HEK293 (cell line): ENCODE measurements around the gene DOCK3.

ENCODE experiments used
- CTCF ChIA-PET: fragments of 350-600 bp; formaldehyde crosslinking; extraction: SDS; loops from one replicate; lab custom pipeline; 2021; ENCODE audit warnings: antibody characterized with exemption; lab: Yijun Ruan, JAX
- POLR2A ChIA-PET: fragments of 300-600 bp; formaldehyde crosslinking; extraction: SDS; loops from one replicate; lab custom pipeline; 2020; ENCODE audit warnings: antibody characterized with exemption, inconsistent platforms; lab: Yijun Ruan, JAX
- H3K27ac ChIP-seq: fragments of 200-500 bp; sonication (Bioruptor generic); 2 replicates; pipeline ENCODE4 v1.5.1; 2014; ENCODE audit warnings: low read depth, low read length, control low read depth, inconsistent platforms; ENCODE audit errors: extremely low read depth
- H3K36me3 ChIP-seq, 2 experiments: fragments of 200-500 bp in 1 of 2; sonication (Bioruptor generic) in 1 of 2; 1 replicate in 1 of 2; 2 replicates in 1 of 2; pipeline ENCODE4 v1.5.1; 2014 to 2017; ENCODE audit warnings: inconsistent platforms in 2 of 2, low read length in 2 of 2; ENCODE audit not compliant: control insufficient read depth in 2 of 2, insufficient read depth in 1 of 2
- H3K4me1 ChIP-seq: fragments of 200-500 bp; sonication (Bioruptor generic); 2 replicates; pipeline ENCODE4 v1.5.1; 2014; ENCODE audit warnings: mild to moderate bottlenecking, low read length, inconsistent platforms; ENCODE audit not compliant: control insufficient read depth, insufficient read depth
- H3K4me3 ChIP-seq: 2 replicates; pipeline ENCODE4 v1.5.1; 2011; ENCODE audit warnings: low read depth, mild to moderate bottlenecking, control low read depth, low read length, moderate library complexity
- H3K9me3 ChIP-seq: fragments of 200-500 bp; sonication (Bioruptor generic); 2 replicates; pipeline ENCODE4 v1.5.1; 2014; ENCODE audit warnings: low read depth, low read length, inconsistent platforms; ENCODE audit not compliant: control insufficient read depth, insufficient read depth
- OSR2 ChIP-seq: fragments of 450-650 bp; formaldehyde crosslinking; IDR thresholded peaks from 2 replicates; pipeline ENCODE4 v1.5.1; 2016; ENCODE audit warnings: missing biosample characterization, missing genetic modification characterization
- SP2 ChIP-seq: fragments of 450-650 bp; formaldehyde crosslinking; IDR thresholded peaks from 2 replicates; pipeline ENCODE4 v1.5.1; 2016; ENCODE audit warnings: missing biosample characterization, missing genetic modification characterization
- YY2 ChIP-seq: fragments of 450-650 bp; formaldehyde crosslinking; IDR thresholded peaks from 2 replicates; pipeline ENCODE4 v1.5.1; 2016; ENCODE audit warnings: missing biosample characterization, missing genetic modification characterization
- ZBTB48 ChIP-seq: fragments of 450-650 bp; formaldehyde crosslinking; IDR thresholded peaks from 2 replicates; pipeline ENCODE4 v1.5.1; 2016; ENCODE audit warnings: missing biosample characterization, missing genetic modification characterization
- ZEB2 ChIP-seq: fragments of 450-650 bp; formaldehyde crosslinking; IDR thresholded peaks from 2 replicates; pipeline ENCODE4 v1.5.1; 2016; ENCODE audit warnings: missing biosample characterization, missing genetic modification characterization
- ZNF112 ChIP-seq: fragments of 450-650 bp; formaldehyde crosslinking; IDR thresholded peaks from 2 replicates; pipeline ENCODE4 v1.5.0; 2017; ENCODE audit warnings: missing biosample characterization, missing genetic modification characterization
- ZNF121 ChIP-seq: fragments of 450-650 bp; formaldehyde crosslinking; IDR thresholded peaks from 2 replicates; pipeline ENCODE4 v1.5.1; 2016; ENCODE audit warnings: missing biosample characterization, missing genetic modification characterization
- ZNF132 ChIP-seq: fragments of 450-650 bp; formaldehyde crosslinking; IDR thresholded peaks from 2 replicates; pipeline ENCODE4 v1.5.1; 2017; ENCODE audit warnings: missing biosample characterization, missing genetic modification characterization, borderline replicate concordance
- ZNF140 ChIP-seq: fragments of 450-650 bp; formaldehyde crosslinking; IDR thresholded peaks from 2 replicates; pipeline ENCODE4 v1.5.1; 2016; ENCODE audit warnings: missing biosample characterization, missing genetic modification characterization
- ZNF146 ChIP-seq: fragments of 450-650 bp; formaldehyde crosslinking; IDR thresholded peaks from 2 replicates; pipeline ENCODE4 v1.5.1; 2016; ENCODE audit warnings: missing biosample characterization, missing genetic modification characterization
- ZNF16 ChIP-seq: fragments of 450-650 bp; formaldehyde crosslinking; IDR thresholded peaks from 2 replicates; pipeline ENCODE4 v1.5.1; 2016; ENCODE audit warnings: low read depth, missing biosample characterization, missing genetic modification characterization
- ZNF2 ChIP-seq: fragments of 450-650 bp; formaldehyde crosslinking; IDR thresholded peaks from 2 replicates; pipeline ENCODE4 v1.5.1; 2016; ENCODE audit warnings: missing biosample characterization, missing genetic modification characterization
- ZNF324 ChIP-seq: fragments of 450-650 bp; formaldehyde crosslinking; IDR thresholded peaks from 2 replicates; pipeline ENCODE4 v1.5.1; 2016; ENCODE audit warnings: missing biosample characterization, missing genetic modification characterization
- ZNF362 ChIP-seq: fragments of 450-650 bp; formaldehyde crosslinking; IDR thresholded peaks from 2 replicates; pipeline ENCODE4 v1.5.1; 2016; ENCODE audit warnings: missing biosample characterization, missing genetic modification characterization
- ZNF37A ChIP-seq: fragments of 450-650 bp; IDR thresholded peaks from 2 replicates; pipeline ENCODE4 v1.5.1; 2018; ENCODE audit warnings: missing biosample characterization, missing genetic modification characterization
- ZNF514 ChIP-seq: fragments of 450-650 bp; formaldehyde crosslinking; IDR thresholded peaks from 2 replicates; pipeline ENCODE4 v1.5.1; 2016; ENCODE audit warnings: missing biosample characterization, missing genetic modification characterization
- ZNF600 ChIP-seq: fragments of 450-650 bp; formaldehyde crosslinking; IDR thresholded peaks from 2 replicates; pipeline ENCODE4 v1.5.1; 2016; ENCODE audit warnings: missing biosample characterization, missing genetic modification characterization
- ZNF626 ChIP-seq: fragments of 450-650 bp; sonication (Bioruptor Pico); formaldehyde crosslinking; IDR thresholded peaks from 2 replicates; pipeline ENCODE4 v1.5.1; 2018; ENCODE audit warnings: missing biosample characterization, missing genetic modification characterization, inconsistent platforms
- ZNF701 ChIP-seq: fragments of 450-650 bp; formaldehyde crosslinking; IDR thresholded peaks from 2 replicates; pipeline ENCODE4 v1.5.1; 2016; ENCODE audit warnings: missing biosample characterization, missing genetic modification characterization
- ZNF791 ChIP-seq: fragments of 450-650 bp; formaldehyde crosslinking; IDR thresholded peaks from 2 replicates; pipeline ENCODE4 v1.5.1; 2016; ENCODE audit warnings: missing biosample characterization, missing genetic modification characterization
- ZNF830 ChIP-seq: fragments of 450-650 bp; IDR thresholded peaks from 2 replicates; pipeline ENCODE4 v1.5.0; 2018; ENCODE audit warnings: missing biosample characterization, missing genetic modification characterization, low read depth, mild to moderate bottlenecking, moderate library complexity
- ZSCAN16 ChIP-seq: fragments of 450-650 bp; formaldehyde crosslinking; IDR thresholded peaks from 2 replicates; pipeline ENCODE4 v1.5.1; 2016; ENCODE audit warnings: missing biosample characterization, missing genetic modification characterization
- ZSCAN23 ChIP-seq: fragments of 450-650 bp; formaldehyde crosslinking; IDR thresholded peaks from 2 replicates; pipeline ENCODE4 v1.5.1; 2016; ENCODE audit warnings: missing biosample characterization, missing genetic modification characterization

The DOCK3 gene

GRCh38 chr3:51035630-51036029 lies 360.9 kb downstream of the DOCK3 start:
- H3K4me3 ChIP-seq: no peak overlapping the region
- POLR2A ChIA-PET: no interaction called here
- H3K9me3 ChIP-seq: no peaks in the 10 kb centered on the region
- no peaks in the 10 kb centered on the region for H3K4me1 ChIP-seq
- no peak overlapping the region for H3K27ac ChIP-seq
- no peak for TF ChIP-seq ZNF324 (tag by site-specific recombination)
- TF ChIP-seq ZBTB48 (tag by site-specific recombination): no peak
- no peak for TF ChIP-seq ZNF37A (tag by site-specific recombination)
- CTCF ChIA-PET: interaction anchor here (0.6 kb wide), 1 partner anchor 68 kb away, joined by 4 read pairs; no protein-coding TSS in a partner anchor
- no peaks in the 10 kb centered on the region for H3K36me3 ChIP-seq

- CTCF ChIA-PET: interaction anchor here (0.8 to 0.9 kb wide), 2 partner anchors 55 to 839 kb away, joined by 3 read pairs; no protein-coding TSS in a partner anchor
- no peaks in the 10 kb centered on the region for H3K4me1 ChIP-seq
- no peaks in the 10 kb centered on the region for H3K9me3 ChIP-seq
- no peak overlapping the region for H3K4me3 ChIP-seq
- no peak for TF ChIP-seq ZNF626 (tag by site-specific recombination)
- TF ChIP-seq ZNF791 (tag by site-specific recombination): no peak
- no peak for TF ChIP-seq ZNF140 (tag by site-specific recombination)
- TF ChIP-seq ZNF16: no peak
- no peak for TF ChIP-seq ZBTB48 (tag by site-specific recombination)
- no peak for TF ChIP-seq ZEB2 (tag by site-specific recombination)
- no peak for TF ChIP-seq ZNF146 (tag by site-specific recombination)
- TF ChIP-seq ZNF830: no peak
- no peak for TF ChIP-seq ZNF132
- no peak for TF ChIP-seq OSR2
- TF ChIP-seq ZSCAN16 (tag by site-specific recombination): no peak
- TF ChIP-seq ZSCAN23 (tag by site-specific recombination): no peak
- TF ChIP-seq ZNF121 (tag by site-specific recombination): no peak
- H3K27ac ChIP-seq: no peak overlapping the region
- POLR2A ChIA-PET: no interaction called here
- H3K36me3 ChIP-seq: no peaks in the 10 kb centered on the region
These were observed 370.3 kb downstream of the DOCK3 start for GRCh38 chr3:51044982-51045381.

GRCh38 chr3:51052562-51052961 lies 377.8 kb downstream of the DOCK3 start:
- Histone ChIP-seq H3K9me3 (no peaks in the 10 kb centered on the region), H3K27ac (no peak overlapping the region), H3K4me1 (no peaks in the 10 kb centered on the region)
- POLR2A ChIA-PET: no interaction called here
- no peak for TF ChIP-seq ZNF2
- no peak for TF ChIP-seq SP2 (tag by site-specific recombination)
- TF ChIP-seq, all 188 proteins: peak for 0
- no peak overlapping the region for H3K4me3 ChIP-seq
- CTCF ChIA-PET: interaction anchor here (0.7 kb wide), 1 partner anchor 376 kb away, joined by 5 read pairs; no protein-coding TSS in a partner anchor
- no peaks in the 10 kb centered on the region for H3K36me3 ChIP-seq

- ChIA-PET CTCF (no interaction called here), POLR2A (no interaction called here)
- H3K27ac ChIP-seq: no peak overlapping the region
- TF ChIP-seq ZNF600 (tag by site-specific recombination): no peak
- no peak for TF ChIP-seq ZNF362 (tag by site-specific recombination)
- TF ChIP-seq ZNF112 (tag by site-specific recombination): no peak
- no peak for TF ChIP-seq ZNF701 (tag by site-specific recombination)
- no peak for TF ChIP-seq ZNF514 (tag by site-specific recombination)
- TF ChIP-seq YY2 (tag by site-specific recombination): no peak
- no peaks in the 10 kb centered on the region for H3K36me3 ChIP-seq
- H3K4me3 ChIP-seq: no peak overlapping the region
- H3K4me1 ChIP-seq: no peaks in the 10 kb centered on the region
- H3K9me3 ChIP-seq: no peaks in the 10 kb centered on the region
These were observed 382.4 kb downstream of the DOCK3 start for GRCh38 chr3:51057121-51057520.
